Muscle of back (tissue), 11 donors: ENCODE results near the gene CPNE1. TPM values are rescaled to one million over a fixed set of nuclear protein-coding genes. Genes with fewer than 3 reads are reported as not detected.

ENCODE experiments used
- DNase-seq, 3 donors: peaks; one replicate each; pipeline versions ENCODE4 v3.0.0 to v3.0.0-alpha.2; 2013
- polyA plus RNA-seq, 10 donors: library from polyadenylated mRNA; unstranded; fragments of 120-200 nt; gene quantifications; one replicate each; pipeline ENCODE4 v1.2.1, GENCODE V29; 2013; ENCODE audit not compliant: insufficient read length in 10 of 10

Gene CPNE1
- polyA plus RNA-seq, 10 donors: 82.4 to 165 (median 131) TPM

- DNase-seq: peak; percentile 76 to 95 (median 90)
Observed at GRCh38 chr20:35600993-35601973, 63.4 kb downstream of the CPNE1 start.

DNA sequence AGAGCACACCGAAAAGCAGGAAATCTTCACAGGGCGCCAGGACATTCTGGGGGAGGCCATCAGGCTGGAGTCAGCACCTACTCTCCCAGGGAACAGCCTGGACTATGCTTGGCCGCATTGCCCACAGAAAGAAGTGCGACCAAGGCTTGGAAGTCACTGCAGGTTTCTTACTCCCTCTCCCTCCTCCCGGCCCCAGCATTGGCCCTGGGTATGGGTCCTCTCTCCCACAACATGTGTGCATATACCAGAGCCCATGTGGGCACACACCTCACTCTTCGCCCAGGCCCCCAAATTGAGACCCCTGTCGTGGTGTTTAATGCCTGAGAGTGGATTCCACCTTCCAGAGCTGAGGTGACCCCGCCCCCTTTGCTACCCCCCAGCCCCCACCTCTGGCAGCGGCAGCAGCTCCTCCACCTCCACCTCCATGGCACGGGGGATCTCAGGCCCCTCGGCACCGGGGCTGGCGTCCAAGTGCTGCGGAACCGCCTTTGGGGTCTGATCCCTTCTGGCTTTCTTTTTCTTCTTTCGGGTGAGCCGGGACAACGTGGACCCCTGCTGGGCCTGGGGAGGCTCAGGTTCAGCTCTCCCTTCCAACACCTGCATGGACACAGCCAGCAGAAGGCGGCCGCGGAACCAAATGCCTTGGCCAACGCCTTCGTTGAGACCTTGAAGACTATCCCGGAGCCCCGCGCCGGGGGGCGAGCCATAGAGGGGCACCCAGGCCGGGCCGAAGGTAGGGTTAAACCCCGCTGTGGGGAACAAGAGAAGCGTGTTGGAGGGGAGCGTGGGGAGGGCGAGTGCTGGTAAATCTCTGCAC lies 64.3 kb downstream of the CPNE1 start:
- no peak for DNase-seq

DNA sequence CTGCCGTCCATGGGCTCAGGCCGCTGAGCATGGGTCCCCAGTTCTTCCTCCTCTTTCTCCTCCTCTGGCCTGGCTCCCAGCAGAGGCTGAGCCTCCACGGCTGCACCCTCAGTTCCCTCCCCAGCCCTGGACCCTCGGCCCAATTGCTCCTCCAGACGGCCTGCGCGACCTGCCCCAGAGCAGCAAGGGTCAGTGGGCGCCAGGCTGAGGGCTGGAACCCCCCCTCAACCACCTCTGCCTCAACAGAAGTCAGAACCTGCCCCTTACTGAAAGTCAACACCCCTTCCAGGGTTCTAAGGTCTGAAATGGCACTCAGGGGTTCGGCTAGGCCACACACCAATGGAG lies 65.0 kb downstream of the CPNE1 start:
- no peak for DNase-seq

DNA sequence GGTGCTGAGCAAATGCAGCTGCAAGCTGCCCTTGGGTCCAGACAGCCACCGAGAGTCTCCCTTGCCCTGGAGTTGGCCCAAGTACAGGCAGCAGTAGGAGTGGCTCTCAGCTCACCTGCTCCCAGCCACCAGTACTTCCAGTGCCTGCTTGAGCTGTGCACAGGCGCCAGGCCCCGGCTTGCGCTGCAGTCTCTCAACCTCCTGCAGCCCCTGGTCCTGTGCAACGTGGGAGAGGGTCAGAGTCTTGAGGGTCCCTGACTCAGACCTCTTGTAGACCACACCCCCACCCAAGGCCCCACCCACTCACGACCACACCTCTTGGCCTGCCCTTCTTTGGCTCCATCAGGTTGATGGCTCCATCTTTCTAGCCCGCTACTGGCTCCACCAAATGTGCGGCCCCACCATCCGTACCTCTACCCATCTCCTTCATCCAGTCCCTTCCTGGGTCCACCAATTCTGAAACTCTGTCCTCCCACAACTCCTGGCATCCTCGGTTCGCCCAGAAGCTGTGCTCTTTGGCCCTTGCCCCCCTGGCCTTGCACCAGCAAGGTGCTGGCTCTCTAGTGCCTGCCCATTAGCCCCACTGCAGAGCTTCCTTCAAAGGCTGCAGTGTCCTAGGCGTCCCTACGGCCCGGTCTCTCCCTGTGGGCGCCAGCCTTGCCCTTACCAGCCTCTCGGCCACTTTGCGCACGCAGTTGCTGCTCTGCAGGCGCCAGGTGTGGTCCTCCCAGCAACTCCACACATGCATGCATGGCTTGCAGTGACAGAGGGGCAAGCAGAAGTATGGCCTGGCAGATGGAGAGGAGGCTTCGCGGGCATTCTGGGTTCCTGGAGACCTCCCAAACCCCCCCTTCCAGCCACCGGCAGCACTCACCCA lies 65.6 kb downstream of the CPNE1 start:
- no peak for DNase-seq

- DNase-seq: no peak
Observed at GRCh38 chr20:35598476-35598875, 66.2 kb downstream of the CPNE1 start.

- no peak for DNase-seq
Observed at GRCh38 chr20:35597186-35597585, 67.5 kb downstream of the CPNE1 start.

- DNase-seq: no peak
Observed at GRCh38 chr20:35595901-35596300, 68.8 kb downstream of the CPNE1 start.

- no peak for DNase-seq
Observed at GRCh38 chr20:35595456-35595855, 69.2 kb downstream of the CPNE1 start.

DNA sequence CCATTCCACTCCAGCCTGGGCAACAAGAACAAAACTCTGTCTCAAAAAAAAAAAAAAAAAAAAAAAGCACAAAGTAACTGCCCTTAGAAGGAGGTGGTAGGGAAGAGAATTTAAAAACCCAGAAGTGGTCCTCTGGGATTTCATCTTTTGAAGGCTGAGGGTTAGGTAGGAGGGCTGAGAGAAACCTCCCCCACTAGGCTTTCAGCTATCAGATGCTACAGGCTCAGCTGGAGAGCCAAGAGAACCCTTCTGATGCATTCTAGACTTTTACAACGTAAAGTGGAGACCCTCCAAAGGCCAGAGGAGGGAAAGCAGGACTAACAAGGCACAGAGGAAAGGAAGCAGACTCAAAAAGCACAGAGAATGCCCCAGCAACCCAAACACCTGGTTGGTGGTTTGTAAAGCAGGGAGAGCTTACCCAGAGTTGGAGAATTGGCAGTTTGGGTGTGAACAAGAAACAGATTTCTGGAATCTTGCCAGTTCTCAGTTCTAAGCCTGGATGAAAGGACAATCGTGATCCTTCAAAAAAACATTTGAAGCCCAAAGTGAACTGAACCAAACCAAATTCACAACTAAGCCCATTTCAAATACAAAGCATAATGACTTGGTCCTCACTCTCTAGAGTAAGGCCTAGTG lies 72.2 kb downstream of the CPNE1 start:
- no peak for DNase-seq

DNA sequence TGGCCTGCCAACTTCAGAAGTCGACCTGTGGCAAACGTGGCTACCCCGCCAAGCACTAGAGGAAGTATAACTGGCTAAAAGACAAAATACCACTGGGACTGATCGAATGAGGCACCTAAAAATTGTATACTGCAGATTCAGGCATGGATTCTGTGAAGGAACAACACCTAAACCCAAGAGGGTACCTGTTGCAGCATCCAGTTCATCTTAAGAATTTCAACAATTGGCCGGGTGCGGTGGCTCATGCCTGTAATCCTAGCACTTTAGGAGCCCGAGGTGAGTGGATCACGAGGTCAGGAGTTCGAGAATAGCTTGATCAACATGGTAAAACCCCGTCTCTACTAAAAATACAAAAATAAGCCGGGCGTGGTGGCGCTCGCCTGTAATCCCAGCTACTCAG lies 76.3 kb downstream of the CPNE1 start:
- no peak for DNase-seq

DNA sequence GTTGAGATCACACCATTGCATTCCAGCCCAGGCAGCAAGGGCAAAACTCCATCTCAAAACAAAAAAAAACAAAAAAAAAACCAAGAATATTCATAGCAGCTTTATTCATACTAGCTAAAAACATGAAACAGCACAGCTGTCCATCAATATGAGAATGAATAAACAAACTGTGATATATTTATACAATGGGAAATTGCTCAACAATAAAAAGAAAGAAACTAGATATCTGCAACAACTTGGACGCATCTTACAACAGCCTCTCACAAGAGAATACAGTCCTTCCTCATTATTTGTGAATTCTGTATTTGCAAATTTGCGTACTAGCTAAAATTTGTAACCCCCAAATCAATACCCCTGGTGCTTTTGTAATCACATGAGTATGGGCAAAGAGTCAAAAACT lies 77.3 kb downstream of the CPNE1 start:
- no peak for DNase-seq

DNA sequence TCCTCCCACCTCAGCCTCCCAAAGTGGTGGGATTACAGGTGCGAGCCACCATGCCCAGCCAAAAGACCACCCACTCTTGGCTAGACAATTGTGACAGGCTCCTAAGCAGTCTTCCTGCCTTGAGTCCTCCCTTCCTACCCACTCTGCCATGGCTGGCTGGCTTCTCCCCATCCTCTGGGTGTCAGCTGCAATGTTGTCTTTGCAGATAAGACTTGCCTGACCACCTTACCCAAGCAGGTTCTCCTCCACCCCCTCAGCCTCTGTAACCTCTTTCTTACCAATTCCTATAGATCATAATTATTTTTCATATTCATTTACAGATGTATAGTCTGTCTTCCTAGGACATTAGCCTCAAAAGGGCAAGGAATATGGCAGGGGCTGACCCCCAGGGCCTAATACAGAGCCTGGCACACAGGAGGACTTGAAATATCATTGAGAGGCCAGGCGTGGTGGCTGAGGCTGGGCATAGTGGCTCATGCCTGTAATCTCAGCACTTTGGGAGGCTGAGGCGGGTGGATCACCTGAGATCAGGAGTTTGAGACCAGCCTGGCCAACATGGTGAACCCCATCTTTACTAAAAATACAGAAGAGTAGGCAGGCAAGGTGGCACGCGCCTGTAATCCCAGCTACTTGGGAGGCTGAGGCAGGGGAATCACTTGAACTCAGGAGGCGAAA lies 77.8 kb downstream of the CPNE1 start:
- DNase-seq: no peak

- DNase-seq: no peak
Observed at GRCh38 chr20:35583636-35584560, 80.8 kb downstream of the CPNE1 start.

GRCh38 chr20:35582741-35583404 lies 81.8 kb downstream of the CPNE1 start:
- no peak for DNase-seq

GRCh38 chr20:35582131-35582530 lies 82.6 kb downstream of the CPNE1 start:
- DNase-seq: no peak

- no peak for DNase-seq
Observed at GRCh38 chr20:35579196-35579595, 85.5 kb downstream of the CPNE1 start.

- DNase-seq: no peak
Observed at GRCh38 chr20:35578469-35578868, 86.2 kb downstream of the CPNE1 start.

DNA sequence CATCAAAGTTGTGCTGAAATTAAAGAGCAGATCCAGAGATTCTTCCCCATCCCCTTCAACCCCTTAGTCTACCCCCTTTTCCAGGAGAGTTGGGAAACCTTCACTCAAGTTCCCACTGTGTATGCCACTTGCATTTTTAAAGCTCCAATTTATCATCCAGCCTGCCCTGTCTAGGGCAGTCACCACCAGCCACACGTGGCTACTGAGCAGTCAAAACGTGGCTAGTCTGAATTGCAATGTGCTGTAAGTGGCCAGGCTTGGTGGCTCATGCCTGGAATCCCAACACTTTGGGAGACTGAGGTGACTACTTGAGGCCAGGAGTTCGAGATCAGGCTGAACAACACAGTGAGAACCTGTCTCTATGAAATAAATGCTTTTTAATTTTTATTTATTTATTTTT lies 87.9 kb downstream of the CPNE1 start:
- DNase-seq: no peak
